ENCODE data around the gene DOCK10.

The DOCK10 gene

DNA sequence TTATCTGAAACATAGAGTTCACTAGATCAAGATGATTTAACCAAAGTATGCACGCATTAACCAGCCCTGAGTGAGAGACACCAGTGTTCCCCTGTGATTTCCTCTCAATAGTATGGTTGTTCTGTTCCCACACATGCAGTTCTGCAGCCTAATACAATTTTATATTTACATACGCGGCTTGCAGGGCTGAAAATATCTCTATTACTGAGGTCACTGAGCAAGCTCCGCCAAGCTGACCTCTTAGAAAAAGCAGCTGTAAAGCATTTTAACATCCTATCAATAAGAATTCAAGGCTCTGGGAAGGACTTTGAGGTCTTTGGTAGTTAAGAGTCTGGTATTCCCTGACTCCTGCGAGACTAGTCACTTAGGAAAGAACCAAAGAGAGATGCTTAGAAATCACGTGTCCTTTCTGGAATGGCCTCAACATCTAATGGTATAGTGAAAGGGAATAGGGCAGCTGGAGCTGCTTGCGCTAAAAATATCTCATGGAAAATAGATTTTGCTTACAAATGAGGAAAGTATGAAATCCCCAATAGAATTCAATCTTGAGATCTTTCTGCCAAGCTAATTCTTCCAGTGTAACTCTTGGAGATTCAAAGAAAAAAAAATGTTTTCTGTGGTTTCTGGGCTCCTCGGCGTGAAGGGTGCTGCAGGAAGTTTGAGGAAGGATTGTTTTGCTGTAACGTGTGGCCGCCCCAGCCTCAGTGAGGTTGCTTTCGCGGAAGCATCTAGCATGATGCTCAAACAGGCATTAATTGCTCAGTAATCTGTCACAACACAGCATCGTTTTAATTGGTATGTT, 59.2 kb downstream of the DOCK10 start:
- DNase-seq (ENCODE audit: extremely low read depth in 1 of 2, low read depth in 1 of 2), result no peak

DNA sequence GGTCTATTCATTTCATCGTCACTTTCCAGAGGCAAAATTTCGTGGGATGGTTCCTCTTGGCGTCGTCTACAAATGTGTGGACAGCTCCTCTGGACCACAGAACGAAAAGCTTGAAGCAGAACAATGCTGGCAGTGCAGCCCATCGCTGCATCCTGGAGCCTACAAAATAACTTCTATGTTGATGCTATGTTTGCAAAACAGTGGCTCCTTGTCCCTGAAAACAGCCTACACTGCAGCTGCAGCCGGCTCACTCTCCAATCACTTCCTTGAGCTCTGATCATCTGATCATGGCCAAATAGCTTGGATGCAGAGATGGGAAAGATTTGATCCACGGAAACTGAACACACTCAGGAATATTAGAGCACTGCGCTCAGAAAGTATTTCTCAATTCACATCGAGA, 60.0 kb downstream of the DOCK10 start:
- DNase-seq (ENCODE audit: extremely low read depth in 1 of 2, low read depth in 1 of 2), result no peak

DNA sequence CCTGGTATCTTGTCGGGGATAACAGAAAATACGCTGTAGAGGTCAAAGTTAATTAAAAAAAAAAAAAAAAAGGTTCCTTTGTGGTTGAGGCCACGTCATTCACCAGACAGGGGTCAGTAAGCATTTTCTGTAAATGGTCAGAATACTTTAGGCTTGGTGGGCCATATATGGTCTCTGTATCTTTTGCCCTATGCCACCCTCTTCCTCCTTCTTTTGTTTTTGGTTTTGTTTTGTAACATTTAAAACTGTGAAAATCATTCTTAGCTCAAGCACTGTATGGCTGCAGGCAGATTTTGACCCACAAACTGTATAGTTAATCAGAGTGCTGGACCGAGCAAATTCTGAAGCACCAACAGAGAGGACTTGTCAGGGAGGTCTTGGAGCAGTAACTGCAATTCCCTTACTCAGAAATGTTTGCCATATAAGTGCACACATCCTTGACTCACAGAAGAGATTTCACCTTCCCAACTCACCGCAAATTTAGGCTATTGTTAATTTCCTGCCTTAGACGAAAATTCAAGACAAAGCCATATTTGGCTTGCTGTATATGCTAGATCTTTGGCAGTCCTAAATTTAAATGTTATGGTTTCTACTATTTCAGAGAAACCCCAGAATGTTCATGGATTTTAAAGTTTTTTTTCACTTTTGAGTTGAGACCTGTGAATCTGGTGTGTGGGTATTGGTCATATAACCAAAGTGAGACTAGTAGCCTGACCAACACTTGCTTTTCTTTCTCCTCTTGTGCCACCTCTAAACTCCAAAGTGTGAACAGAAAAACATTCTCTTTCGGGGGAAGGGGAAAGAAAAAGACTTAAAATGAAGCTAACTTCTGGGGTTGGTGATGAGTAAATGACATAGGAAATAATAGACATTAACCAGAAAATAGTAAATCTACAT, 65.4 kb downstream of the DOCK10 start:
- no peak for DNase-seq (ENCODE audit: extremely low read depth in 1 of 2, low read depth in 1 of 2)

DNA sequence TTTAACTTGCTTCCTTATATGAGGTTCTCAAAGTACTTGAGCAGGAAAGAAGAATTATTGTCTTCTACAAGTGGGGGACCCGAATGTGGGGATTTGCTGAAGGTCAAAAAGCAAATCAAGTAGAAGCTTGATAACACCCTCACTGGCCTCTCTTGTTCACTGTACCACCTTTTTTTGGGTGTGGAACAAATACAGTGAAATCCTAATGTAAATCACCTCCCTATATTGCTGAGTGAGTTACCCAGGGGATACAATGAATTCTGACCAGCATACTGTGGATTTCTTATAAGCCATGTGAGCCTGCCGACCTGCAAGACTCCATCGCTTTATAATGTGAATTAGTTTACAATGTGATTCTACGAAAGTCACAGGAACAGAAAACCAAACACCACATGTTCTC, 66.5 kb downstream of the DOCK10 start:
- DNase-seq (ENCODE audit: extremely low read depth in 1 of 2, low read depth in 1 of 2), result no peak

DNA sequence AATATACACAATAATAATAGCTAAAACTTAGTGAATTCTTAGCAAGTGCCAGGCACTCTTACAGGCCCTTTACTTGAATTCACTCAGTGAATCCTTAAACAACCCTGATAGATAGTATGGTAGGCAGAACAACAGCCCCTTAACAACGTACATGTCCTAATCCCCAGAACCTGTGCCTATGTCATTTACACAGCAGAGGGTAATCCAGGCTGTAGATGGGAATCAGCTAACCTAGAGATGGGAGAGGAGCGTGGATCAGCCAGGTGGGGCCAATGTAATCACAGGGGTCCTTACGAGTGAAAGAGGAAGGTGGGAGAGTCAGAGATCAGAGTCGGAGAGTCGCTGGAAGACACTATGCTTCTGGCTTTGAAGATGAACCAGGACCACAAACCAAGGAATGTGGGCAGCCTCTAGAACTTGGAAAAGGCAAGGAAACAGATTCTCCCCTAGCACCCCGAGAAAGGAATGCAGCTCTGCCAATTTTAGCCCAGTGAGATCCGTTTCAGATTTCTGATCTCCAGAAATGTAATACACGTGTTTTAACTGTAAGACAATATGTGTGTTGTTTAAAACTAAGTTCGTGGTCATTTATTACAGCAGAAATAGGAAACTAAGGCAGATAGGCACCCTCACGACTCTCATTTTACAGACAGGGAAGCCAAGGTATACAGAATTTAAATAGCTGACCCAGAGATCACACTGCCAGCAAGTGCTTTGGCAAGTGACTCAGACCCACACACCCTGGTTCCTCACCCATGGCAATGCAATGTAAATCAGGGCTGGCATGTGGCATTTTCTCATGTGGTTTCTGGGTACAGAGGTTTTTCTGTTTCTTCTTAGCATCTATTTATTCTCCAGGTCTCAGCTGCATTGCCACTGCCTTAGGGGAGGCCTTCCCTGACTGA, 68.9 kb downstream of the DOCK10 start:
- peak in 1 of 2 donors; percentile 24 for DNase-seq (ENCODE audit: extremely low read depth in 1 of 2, low read depth in 1 of 2)

DNA sequence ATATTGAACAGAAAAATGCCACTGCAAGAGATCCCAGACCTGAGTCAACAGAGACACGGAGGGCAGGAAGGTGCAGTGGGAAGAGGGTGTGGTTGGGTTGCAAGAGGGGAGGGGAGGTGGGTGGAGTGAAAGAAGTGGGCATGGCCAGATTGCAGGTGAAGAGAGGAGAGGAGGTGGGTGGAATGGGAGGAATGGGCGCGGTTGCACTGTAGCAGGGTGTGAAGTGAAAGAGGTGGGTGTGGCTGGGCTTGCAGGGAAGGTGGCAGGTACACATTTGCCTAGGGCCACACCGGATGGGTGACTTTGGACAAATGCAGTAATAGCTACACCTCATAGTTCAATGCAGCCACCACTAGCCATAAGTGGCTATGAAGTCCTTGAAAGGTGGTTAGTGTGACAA, 71.1 kb downstream of the DOCK10 start:
- no peak for DNase-seq (ENCODE audit: extremely low read depth in 1 of 2, low read depth in 1 of 2)

DNA sequence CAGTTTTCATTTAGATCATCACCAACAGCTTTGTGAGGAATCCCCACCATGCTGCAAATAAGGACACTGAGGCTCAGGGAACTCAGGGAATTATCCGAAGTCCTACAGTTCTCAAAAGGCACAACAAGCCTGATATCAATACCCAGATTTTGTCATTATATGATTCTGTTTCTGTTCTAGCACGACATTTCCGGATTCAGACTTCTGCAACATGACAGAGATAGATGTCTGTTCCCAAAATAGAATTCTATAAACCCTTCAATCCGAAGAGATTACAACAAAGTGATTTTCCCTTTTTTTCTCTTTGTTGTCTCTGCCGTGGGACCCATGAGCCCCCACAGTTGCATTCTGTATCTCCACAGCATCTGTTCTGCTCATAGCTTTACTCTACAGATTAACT, 72.0 kb downstream of the DOCK10 start:
- DNase-seq (ENCODE audit: extremely low read depth in 1 of 2, low read depth in 1 of 2), result no peak

DNA sequence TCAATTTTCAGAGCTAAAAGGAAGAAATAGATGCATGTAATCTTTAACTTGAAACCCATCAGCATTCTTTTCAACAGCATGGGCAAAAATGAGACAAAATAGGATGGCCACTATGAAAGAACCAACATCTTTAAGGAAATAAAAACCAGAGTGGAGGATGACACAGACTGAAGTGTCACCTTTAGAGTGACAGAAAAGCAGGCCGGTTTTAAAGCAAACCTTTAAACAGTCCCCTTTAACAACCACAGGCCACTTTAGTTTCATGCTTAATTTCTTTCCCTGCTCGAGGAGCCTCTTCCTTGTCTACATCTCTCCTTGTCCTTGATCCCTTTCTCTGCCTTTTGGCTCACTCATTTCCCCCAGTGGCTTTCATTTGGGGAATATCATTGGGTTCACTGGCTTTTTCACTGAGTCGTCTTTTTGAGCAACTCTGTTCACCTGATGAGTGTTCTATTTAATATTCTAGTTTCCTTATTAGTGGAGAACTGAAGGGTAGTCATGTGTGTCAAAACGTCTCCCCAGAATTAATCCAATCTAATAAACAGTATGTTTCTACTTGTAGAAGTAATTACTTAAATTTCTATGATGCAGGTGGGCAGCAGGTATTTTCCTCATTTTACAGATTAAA, 72.5 kb downstream of the DOCK10 start:
- DNase-seq (ENCODE audit: extremely low read depth in 1 of 2, low read depth in 1 of 2), result no peak

DNA sequence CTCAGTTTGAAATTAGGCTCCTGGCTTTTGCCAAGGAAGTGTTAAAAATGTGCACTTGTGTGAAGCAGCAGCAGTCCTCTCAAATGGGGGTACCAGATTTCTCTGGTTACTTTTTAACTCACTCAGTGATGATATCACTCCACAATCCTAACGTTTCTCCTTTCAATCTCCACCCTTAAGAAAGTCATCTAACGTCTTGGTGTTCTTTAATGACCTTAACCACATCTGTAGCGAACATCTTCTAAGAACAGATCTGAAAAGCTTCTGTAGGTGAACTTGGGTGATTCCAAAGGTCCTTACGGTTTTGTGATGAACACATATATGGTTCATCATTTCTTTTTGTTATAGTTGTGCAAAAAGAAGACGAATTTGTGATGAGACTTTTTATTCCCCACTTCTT, 73.2 kb downstream of the DOCK10 start:
- no peak for DNase-seq (ENCODE audit: extremely low read depth in 1 of 2, low read depth in 1 of 2)

DNA sequence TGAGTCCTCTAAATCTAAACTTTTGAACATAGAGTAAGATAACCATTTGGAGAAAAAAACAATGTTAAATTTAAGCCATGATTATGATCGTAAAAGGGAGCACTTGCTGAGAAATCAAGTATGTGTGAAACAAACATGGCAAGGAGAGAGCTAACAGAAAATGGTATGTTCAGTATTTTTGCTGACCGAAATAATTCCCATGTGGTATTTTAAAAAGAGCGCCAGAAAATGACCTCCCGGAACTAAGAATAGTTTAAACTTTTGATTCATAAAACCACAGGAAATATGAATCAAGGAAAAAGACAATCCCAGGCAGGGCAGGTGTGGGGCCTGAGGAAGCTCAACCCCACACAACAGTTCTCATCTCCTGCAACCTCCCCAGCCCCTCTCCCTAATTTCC, 74.2 kb downstream of the DOCK10 start:
- no peak for DNase-seq (ENCODE audit: extremely low read depth in 1 of 2, low read depth in 1 of 2)

DNA sequence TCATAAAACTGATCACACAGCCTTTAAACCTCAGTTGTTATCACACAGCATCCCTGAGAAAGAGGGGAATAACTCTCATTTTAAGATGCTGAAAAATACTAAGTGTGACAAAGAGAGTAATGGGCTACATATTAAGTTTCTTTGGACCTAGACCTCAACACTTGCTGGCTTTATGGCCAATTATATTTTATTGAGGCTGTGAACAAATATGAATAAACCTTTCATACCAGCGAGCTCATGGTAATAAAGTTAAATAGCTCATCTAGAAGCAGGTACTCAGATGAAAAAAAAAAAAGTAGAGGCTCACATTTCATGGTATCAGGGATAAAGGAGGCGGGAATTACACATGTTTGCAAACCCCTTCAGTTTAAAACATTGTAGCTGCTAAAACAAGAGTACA, 75.7 kb downstream of the DOCK10 start:
- DNase-seq (ENCODE audit: extremely low read depth in 1 of 2, low read depth in 1 of 2), result no peak

DNA sequence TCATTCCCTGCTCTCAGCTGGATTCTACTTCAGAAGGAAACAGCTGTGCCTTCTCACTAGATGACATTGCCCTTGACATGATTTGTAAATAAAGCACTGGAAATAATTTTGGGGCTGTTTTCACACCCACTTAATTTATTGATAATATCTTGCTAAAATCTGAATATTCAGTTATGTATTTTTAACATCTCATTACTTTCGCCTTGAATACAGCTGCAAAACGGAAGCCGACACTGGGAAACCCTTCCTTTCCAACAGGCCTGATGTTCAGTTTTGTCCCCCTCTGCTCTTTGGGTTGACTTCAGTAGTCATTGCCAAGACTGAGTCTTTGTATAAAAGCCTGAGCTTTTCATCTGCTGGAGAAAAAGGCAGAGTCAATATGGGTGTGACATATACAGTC, 82.7 kb downstream of the DOCK10 start:
- DNase-seq (ENCODE audit: extremely low read depth in 1 of 2, low read depth in 1 of 2), result no peak

DNA sequence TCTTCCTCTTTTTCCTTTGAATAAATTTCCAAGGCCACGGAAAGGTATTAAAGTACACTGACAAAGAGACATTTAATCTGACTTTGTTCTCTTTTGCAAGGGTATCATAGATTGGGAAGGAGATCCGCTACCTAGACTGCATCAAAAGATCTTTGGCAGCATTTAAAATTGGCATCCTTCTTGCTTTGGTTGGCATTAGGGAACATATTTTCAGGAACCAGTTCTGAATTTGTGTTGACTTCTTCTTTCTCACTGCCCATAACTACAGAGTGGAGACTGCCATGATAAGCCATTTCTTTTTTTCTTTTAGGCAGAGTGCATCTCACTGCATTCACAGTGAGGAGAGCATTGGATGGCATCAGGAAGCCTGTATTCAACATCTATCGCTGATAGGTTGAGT, 83.4 kb downstream of the DOCK10 start:
- DNase-seq (ENCODE audit: extremely low read depth in 1 of 2, low read depth in 1 of 2), result no peak

DNA sequence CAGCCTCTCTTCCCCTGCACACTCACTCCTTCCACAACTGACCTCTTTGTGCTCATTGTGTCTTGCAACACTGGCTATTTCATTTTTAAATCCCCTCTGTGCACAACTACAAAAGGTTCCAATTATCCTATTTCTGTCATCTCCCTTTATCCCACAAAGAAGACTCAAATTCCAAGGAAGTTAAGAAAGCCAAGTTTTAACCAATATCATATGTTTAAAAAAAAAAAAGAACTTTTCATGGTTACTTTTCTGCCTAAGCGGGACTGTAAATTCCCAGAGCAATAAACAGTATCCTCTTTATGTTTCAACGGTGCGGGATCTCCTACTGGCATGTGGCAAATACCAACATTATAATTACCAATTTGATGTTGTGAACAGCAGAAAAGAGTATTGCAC, 83.8 kb downstream of the DOCK10 start:
- no peak for DNase-seq (ENCODE audit: extremely low read depth in 1 of 2, low read depth in 1 of 2)

DNA sequence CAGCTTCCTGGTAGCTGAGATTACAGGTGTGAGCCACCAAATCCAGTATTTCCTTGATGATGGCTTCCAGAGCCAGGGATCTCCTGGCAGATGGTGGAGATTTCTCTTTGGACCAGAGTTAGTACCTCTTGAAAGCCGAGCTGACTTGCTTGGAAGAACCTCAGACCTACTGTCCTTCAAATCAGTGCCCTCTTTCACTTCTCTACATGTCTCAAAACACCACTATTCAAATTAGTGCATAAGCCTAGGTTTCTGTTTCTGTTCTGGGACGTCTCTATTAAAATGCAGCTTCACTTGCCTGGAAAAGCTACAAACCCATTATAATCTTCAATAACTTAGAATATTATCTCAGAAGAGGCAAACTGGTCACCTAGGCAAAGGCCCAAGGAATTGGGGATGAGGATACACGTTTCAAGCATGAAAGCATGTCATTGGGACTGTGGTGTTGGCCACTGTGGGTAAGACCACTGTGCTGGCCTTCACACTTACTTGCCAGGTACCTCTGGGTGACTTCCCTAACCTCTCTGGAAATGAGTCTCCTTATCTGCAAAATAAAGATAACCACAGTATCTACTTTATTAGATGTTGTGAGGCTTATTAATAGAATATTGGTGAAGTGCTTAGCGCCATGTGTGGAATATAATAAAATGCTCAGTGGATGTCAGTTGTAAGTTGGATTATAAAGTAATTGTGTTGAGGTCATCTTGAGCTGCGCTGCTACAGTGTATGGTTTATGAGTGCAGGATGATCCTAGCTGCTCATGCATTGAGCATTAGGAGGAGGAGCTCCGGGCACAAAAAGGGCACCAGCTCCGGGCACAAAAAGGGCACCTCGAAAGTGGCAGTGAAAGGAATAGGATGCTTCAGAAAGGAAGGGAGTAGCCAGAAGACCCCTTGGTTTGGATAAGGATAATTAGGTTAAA, 84.5 kb downstream of the DOCK10 start:
- no peak for DNase-seq (ENCODE audit: extremely low read depth in 1 of 2, low read depth in 1 of 2)

DNA sequence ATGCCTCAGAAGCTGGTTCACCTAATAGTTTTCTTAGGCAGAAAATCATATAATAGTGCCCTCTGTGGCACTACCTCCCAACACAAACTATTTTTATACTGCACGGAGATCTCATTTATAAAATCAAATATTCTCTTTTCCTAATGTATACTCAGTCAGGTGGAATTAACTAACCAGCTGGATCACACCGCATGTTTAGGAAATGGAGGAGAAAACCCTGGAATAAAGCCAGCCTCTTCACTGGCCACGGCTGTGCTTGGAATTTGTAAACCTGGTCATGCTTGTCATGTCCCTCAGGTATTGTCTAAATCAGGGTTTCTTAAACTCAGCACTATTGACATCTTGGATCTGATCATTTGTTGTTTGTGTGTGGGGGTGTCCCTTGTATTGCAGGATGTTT, 85.6 kb downstream of the DOCK10 start:
- DNase-seq (ENCODE audit: extremely low read depth in 1 of 2, low read depth in 1 of 2), result no peak

DNA sequence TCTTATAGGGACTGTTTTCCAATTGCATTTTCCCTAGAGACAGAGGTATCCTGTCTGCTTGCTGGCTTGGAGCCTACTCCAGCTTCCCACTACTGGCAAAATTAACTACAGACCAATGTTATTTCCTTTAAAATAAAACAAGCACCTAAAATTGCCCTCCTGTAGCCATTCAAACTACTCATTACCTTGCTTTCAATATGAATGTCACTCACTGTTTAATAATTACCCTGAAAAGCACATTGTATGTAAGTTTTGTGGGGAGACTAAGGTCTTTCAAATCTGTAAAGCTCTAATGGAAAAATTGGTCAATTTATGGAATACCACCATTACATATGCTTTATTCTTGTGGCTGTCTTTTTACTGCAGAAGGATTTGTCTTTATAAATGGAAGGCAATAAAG, 87.3 kb downstream of the DOCK10 start:
- DNase-seq (ENCODE audit: extremely low read depth in 1 of 2, low read depth in 1 of 2), result no peak

DNA sequence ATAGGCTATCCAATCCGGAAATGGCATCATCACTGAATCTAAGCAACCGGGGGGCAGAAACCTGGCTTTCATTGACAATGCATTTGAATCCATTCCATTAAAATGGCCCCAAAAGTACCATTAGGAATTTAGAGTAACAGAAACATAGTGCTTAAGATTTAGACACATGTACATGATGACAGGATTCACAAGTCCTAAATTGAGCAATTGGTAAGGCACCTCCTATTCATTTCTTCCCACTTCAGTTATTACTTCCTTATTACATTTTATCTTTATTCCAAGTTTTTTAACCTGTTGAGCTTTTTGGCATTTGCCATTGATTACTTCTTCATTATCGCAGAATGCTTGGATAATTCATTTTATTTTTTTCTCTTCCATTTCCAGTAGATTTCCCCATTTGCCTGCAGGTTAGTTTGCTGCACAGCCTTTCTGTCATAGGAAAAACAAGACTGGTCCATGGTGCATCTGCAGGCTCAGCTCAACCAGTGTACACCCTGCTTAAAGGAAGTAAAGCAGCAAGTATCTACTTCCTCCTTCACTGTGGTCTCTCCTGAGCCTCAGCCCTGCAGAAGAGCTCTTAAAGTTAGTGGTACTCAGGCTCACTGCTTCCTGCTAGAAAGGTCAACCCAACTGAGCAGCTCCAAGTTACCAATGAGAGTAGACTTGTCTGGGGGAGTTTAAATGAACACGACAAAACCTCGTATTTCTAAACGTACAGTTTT, 89.2 kb downstream of the DOCK10 start:
- no peak for DNase-seq (ENCODE audit: extremely low read depth in 1 of 2, low read depth in 1 of 2)
